Epidermal melanocyte (primary cell): ENCODE data around the gene PUDP.

Experiments
- DNase-seq: peaks from one replicate; pipeline ENCODE4 v3.0.0; 2011; ENCODE audit warnings: low spot score; ENCODE audit not compliant: insufficient read length

PUDP gene

GRCh38 chrX:7146703-7147412 lies 1.1 kb downstream of the PUDP start:
- DNase-seq: no peak

- no peak for DNase-seq
Measured at GRCh38 chrX:7146020-7146702, 1.8 kb downstream of the PUDP start.

GRCh38 chrX:7145454-7145853 lies 2.5 kb downstream of the PUDP start:
- no peak for DNase-seq

GRCh38 chrX:7143941-7144525 lies 3.9 kb downstream of the PUDP start:
- DNase-seq: no peak

- no peak for DNase-seq
Measured at GRCh38 chrX:7143076-7143475, 4.9 kb downstream of the PUDP start.

- DNase-seq: no peak
Measured at GRCh38 chrX:7139202-7140081, 8.5 kb downstream of the PUDP start.

GRCh38 chrX:7134981-7135380 lies 13.0 kb downstream of the PUDP start:
- DNase-seq: no peak

GRCh38 chrX:7133050-7133440 lies 14.9 kb downstream of the PUDP start:
- no peak for DNase-seq

- DNase-seq: no peak
Measured at GRCh38 chrX:7132335-7133049, 15.5 kb downstream of the PUDP start.

- DNase-seq: no peak
Measured at GRCh38 chrX:7131621-7132020, 16.3 kb downstream of the PUDP start.

GRCh38 chrX:7127056-7127455 lies 20.9 kb downstream of the PUDP start:
- DNase-seq: no peak

GRCh38 chrX:7120878-7121219 lies 27.1 kb downstream of the PUDP start:
- DNase-seq: no peak

- no peak for DNase-seq
Measured at GRCh38 chrX:7119950-7120877, 27.7 kb downstream of the PUDP start.

- DNase-seq: no peak
Measured at GRCh38 chrX:7117587-7117986, 30.4 kb downstream of the PUDP start.

GRCh38 chrX:7116081-7116480 lies 31.9 kb downstream of the PUDP start:
- no peak for DNase-seq

- no peak for DNase-seq
Measured at GRCh38 chrX:7115557-7115956, 32.4 kb downstream of the PUDP start.

GRCh38 chrX:7112071-7112470 lies 35.9 kb downstream of the PUDP start:
- DNase-seq: no peak

GRCh38 chrX:7111518-7111917 lies 36.4 kb downstream of the PUDP start:
- DNase-seq: no peak

- DNase-seq: no peak
Measured at GRCh38 chrX:7110821-7111276, 37.1 kb downstream of the PUDP start.
